HG03108 (cell line): ENCODE measurements around the gene BFAR.
"Not testable (repeated sequence)": the region's sequence is repeated elsewhere in the genome, so short reads cannot be mapped to it uniquely, and the experiment has no call there.

ENCODE experiments used
- ATAC-seq: cut with Tn5 transposase; IDR thresholded peaks from one replicate; pipeline ENCODE4 v1.9.1; 2021; ENCODE audit warnings: moderate library complexity; ENCODE audit not compliant: unreplicated experiment

The BFAR gene, protein sequence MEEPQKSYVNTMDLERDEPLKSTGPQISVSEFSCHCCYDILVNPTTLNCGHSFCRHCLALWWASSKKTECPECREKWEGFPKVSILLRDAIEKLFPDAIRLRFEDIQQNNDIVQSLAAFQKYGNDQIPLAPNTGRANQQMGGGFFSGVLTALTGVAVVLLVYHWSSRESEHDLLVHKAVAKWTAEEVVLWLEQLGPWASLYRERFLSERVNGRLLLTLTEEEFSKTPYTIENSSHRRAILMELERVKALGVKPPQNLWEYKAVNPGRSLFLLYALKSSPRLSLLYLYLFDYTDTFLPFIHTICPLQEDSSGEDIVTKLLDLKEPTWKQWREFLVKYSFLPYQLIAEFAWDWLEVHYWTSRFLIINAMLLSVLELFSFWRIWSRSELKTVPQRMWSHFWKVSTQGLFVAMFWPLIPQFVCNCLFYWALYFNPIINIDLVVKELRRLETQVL

DNA sequence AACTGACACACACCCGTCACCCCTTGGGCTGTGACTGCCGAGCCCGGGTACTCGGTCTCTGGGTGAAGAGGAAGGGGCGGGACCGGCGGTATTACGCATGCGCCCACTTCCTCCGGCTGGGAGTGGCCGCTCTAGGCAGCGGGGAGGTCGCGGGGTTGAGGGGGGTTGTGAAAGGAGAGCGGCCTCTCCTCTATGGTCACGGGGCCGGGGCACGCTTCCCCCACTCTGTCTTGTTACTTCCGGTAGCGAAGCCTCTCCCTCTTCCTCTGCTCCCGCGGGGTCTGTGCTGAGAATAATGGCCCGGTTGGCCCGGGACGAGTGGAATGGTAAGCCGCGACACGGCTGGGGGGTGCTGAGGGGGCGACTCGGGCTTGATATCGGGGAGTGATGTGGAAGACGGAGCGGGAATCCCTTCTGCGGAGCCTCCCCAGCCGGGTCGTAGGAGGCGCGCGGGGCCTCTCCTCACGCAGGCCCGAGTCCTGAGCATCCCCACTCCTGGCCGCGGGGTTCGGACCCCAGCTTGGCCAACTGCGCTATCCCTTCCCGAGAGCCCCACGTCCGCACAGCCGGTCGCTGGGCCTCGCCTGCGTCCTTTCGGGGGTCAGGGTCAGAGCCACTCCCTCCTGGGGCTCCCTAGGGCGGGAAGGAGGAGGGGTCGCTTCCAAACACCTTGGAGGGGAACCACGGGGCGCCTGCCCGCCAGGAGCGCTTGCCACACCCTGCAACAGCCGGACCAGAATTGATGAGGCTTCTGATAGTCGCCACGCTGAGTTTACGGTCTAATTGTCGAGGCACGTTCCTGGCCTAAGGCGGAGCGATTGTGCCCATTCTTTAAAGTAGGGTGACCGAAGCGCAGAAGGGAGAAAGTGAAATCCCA lies at the start of gene BFAR:
Gene BFAR, plus strand, starts transcription at position 259 of the 877 bp plus-strand sequence. CDS start 11,396 bp downstream, outside the sequence.
- ATAC-seq: peak; percentile 77

DNA sequence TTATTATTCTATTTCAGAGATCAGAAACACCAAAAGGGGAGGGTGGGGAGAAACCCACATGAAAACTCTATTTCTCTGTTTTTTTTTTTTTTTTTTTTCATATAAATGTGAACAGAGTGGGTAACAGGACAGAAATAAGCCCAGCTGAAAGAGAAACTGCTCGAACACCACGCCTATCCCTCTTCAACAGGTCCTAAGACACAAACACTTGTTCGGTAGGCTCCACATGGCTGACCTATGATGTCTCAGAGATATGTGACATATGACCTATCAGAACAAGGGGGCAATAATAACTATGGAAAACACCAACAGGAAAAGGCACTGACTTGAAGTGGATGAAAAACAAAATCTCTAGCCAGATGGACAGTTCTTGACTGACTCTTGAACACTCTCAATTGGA lies 47.5 kb upstream of the BFAR start:
- ATAC-seq: no peak

DNA sequence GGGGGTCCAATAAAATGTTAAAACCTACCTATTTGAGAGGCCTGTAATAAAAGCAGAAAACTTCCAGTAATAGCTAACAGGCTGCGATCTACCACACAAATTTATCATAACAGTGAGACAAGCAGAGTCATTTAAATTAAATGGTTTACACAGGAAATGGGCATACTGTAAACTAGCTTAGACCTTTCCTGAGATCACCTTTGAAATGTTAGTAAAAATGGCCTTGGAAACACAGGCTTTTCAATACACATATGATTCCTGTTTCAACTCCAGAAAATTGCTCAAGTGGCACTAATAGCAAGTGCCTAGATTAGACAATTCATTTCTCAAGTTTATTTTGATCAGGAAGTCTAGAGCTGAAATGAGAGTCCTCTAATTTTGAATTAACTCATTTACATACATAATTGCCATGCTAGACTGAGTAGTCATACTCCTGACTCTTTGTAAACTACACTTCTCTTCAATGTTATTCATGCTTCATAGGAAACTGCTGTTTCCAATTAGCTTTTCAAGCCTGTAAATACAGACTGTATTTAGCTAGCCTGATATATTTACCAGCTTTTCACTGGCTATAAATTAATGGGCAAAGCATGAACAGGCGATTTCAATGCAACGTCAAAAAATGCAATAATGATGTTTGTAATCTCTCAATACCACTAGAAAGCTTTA lies 46.0 kb upstream of the BFAR start:
- no peak for ATAC-seq

DNA sequence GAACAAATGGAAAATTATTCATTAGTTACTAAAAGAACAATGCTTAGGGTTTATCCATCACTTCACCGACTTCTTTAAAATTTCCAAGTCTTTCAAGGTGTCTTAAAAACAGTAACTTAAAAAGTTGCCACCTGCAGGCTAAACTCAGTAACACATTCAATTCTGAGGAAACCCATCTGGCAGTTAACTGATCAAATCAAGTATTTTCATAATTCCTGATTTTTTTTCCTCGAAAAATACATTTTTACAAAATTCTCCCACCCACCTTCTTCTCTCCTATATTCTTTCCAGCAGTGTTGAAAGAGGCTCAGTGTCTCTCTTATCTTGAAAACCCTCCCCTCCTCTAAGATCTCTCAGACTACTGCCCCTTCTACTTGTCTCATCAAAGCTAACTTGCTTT lies 32.6 kb upstream of the BFAR start:
- ATAC-seq: no peak

DNA sequence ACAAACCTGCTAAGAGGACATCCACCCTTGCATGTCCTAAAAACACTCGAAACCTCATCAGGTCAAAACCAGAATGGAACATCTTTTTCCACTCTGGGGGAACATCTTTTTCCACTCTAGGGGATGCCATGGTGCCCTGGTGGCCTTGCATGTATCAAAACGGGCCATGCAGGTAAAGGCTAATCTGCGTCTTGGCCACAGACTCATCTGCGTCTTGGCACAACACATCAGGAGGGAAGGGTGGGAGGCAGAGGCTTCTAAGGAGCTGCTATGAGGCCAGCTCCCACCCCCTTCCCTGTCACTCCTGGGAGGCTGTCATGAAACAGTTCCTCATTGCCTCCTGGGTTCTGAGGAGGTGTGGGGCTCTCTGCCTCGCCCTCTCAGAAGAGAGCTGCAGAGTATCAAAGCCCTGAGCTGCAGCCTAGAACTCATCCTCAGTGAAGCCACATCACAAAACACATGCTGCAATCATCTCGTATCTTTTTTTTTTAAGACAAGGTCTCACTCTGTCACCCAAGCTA lies 30.2 kb upstream of the BFAR start:
- no peak for ATAC-seq

DNA sequence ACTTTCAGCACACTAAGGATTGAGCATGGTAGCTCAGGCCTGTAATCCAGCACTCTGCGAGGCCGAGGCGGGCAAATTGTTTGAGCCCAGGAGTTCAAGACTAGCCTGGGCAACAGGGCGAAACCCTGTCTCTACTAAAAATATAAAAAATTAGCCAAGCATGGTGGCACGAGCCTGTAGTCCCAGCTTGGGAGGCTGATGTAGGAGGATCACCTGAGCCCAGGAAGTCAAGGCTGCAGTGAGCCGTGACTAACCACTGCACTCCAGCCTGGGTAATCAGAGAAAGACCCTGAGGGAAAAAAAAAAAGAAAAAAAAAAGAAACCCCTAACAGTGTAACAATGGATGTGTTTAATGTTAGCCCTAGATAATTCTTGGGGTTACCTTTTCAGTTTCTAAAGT lies 26.6 kb upstream of the BFAR start:
- no peak for ATAC-seq

DNA sequence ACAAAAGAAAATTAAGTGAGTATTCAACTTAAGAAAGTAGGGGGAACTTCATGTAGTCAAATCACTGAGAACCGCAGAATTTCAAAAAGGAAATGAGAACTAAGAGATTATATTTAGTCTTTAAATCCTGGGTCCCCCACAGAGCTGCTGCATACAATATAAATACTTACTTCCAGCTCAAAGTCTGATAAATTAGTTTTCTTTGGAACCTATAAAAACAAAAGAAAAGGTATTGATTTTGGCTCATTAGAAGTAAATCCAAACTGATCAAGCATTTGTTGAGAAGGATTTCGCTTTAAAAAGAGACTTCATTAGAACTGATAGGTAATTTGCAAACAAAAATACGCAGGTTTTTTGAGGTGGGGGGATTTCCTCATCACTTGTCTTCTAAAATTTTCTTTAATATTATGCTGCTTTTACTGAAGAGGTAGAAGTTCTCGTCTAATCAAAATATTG lies 24.6 kb upstream of the BFAR start:
- ATAC-seq: peak; percentile 55

DNA sequence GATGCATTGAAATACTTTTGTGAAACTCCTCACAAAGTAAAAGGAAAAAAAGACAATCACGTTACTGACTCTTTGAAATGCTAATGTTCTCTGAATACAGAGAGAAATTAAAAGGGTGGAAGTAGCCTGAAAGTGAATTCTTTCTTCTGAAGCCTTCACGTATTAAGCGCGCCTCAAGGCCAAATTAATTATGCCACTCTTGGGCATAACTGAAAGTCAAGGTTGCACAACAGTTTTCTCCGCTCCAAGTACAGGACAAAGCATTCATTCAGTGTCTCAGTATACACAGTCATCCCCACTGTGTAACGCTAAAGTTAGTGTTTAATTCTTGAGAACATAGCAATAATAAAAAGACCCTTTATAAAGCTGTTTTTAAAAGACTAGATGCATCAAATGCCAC lies 24.1 kb upstream of the BFAR start:
- ATAC-seq: no peak

DNA sequence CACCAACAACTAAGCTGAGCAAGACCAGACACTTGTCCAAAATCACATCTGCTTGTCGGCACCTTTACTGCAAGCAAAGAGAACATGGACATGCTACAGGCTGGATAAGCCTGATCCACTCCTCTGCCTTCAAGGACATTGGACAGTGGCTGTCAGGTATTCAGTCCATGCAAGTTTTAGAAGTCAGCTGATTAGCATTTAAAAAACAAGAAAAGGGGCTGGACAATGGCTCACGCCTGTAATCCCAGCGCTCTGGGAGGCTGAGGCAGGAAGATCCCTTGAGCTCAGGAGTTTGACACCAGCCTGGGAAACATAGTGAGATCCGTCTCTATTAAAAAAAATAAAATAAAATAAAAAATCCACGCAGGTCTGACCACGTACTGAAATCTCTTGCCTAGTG lies 23.0 kb upstream of the BFAR start:
- no peak for ATAC-seq

DNA sequence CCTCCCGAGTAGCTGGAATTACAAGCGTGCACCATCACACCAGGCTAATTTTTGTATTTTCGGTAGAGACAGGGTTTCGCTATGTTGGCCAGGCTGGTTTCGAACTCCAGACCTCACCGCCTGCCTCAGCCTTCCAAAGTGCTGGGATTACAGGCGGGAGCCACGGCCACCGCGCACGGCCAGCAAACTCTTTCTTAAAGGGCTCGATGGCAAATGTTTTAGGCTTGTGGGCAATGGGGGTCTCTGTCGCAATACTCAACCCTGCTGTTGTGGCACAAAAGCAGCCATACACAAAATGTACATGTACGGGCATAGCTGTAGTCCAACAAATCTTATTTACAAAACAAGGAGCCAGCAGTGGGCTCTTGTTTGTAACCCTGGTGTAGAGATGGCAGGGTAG lies 21.1 kb upstream of the BFAR start:
- ATAC-seq: no peak

DNA sequence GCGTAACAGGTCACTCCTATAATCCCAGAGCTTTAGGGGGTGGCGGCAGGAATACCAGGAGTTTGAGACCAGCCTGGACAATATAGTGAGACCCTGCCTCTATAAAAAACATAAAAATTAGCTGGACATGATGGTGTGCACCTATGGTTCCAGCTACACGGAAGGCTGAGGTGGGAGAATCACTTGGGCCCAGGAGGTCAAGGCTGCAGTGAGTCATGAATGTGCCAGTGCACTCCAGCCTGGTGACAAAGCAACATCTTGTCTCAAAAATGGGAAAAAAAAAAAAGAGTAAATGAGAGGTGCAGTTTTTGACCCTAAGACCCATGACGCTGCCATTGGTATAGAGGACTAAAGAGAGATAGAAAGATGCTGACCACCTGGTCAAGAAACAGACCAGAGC lies 18.8 kb upstream of the BFAR start:
- ATAC-seq: no peak

DNA sequence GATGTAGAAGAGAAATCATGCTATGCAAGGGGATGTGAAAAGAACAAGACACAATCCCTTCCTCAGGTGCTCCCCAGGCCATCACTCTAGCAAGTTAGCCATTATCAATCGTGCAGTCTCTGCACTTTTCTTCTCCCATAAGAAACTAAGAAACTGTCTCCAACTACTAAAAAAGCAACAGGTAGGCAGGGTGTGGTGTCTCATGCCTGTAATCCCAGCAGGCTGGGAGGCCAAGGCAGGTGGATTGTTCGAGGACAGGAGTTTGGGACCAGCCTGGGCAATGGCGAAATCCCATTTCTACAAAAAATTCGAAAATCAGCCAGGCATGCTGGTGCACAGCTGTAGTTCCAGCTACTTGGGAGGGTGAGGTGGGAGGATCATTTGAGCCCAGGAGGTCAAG lies 16.5 kb upstream of the BFAR start:
- ATAC-seq: no peak

DNA sequence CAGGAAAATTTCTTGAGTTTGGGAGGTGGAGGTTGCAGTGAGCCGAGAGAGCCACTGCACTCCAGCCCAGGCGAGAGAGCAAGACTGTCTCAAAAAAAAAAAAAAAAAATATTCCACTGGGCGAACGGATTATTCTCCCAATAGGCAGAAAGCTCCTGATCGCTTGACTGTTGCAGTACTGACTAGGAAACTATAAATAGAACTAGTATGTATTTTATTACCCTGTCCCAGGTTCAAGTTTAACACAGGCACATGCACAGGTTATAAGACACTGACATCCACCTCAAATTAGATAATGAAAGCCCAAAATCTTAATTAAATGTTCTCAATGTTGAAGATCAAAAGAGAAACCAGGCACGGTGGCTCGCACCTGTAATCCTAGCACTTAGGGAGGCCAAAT lies 14.2 kb upstream of the BFAR start:
- no peak for ATAC-seq

DNA sequence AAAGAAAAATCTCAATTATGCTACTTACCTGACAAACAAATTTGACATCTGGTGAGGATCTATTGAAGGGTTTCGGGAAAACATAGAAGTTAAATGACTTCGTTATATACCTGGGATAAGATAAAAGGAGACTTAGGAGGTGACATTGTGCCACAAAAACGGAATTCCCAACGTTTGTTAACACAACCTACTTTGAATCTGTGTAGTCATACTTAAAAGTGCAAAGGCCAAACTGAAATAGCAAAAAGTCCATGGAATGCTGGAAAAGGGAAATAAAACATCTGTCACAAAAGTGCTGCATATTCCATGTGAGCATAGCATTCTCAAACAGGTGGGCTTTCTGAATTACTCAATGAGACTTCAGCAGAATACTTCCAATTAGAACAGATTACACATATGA lies 5.7 kb upstream of the BFAR start:
- no peak for ATAC-seq

DNA sequence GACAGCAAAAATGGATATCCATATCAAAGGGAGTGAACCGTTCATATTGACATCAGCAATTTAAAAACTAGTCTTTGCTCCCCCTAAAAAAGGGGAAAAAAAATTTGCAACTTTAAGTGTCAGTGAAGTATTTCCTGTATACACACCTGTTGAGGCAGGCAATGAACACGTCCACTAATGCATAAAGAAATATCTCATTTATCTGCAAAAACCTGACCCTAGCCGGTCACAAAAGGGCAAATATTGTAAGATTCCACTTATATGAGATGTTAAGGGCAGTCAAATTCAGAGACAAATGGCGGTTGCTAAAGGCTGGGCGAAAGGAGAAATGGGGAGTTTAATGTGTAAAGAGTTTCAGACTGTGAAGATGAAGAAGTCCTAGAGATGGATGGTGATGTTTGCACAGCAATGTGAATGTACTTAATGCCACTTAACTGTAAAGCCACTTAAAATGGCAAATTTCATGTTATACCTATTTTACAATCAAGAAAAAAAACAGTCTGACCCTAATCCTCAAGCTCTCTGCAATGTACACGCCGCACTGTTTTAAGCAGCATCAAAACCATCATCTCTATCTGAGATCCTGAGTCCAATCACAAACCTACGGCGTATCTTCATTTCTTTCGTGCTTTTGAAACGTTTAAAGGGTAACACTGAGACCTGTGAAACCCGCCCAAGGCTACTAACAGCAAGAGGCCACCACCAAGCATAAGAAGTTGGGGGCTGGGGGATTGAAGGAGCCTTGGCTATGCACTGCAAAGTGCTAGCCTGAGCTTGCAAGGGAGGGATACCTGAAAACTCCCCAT lies 3.7 kb upstream of the BFAR start:
- no peak for ATAC-seq

DNA sequence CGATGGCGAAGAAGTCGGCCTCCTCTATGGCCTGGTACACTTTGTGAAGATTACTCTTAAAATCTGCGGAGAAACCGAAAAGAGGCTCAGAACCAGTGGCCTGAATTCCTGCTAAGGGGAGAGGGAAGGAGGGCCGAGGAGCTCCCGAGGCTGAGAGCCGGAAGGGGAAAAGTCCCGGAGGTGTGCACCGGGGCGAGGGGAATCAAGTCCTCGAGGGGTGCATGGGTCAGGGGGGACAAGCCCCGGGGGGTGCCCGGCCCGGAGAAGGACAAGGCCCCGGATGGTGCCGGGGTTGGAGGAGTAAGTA lies 3.2 kb upstream of the BFAR start:
- no peak for ATAC-seq

DNA sequence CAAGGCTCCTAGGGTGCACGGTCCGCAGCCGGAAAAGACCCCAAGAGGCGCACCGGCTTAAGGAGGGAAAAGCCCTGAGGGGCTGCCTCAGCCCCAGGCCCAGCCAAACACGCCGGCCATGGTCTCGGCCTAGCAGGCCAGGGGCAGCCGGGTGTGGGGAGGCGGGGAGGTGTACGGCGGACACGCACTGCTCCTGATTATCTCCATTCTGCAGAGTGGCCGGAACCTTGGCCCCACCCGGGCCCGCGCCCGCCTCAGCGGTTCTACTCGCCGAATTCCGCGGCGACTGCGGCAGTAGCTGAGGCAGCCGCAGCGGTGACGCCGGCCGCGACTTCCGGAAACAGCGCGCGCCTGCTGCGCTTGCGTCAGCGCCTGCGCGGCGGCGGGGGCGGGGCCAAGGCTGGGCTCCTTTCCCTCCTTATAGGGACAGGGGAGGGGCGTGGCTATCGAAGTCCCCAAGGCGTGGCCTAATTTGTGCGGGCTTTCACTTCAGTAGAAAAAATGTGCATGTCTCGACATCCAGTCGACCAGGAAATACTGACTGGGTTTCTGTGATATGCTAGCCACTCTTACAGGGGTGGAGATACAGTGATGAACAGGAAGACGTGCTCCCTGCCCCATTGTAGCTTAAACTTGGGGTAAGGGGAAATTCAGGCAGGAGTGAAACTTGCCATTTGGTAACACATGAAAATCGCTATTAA lies 2.7 kb upstream of the BFAR start, which contains the start of gene PARN:
Gene PARN, minus strand, starts transcription at position 342 of the 701 bp plus-strand sequence. Its CDS starts 135 bp downstream, at position 207.
- peak; percentile 54 for ATAC-seq

DNA sequence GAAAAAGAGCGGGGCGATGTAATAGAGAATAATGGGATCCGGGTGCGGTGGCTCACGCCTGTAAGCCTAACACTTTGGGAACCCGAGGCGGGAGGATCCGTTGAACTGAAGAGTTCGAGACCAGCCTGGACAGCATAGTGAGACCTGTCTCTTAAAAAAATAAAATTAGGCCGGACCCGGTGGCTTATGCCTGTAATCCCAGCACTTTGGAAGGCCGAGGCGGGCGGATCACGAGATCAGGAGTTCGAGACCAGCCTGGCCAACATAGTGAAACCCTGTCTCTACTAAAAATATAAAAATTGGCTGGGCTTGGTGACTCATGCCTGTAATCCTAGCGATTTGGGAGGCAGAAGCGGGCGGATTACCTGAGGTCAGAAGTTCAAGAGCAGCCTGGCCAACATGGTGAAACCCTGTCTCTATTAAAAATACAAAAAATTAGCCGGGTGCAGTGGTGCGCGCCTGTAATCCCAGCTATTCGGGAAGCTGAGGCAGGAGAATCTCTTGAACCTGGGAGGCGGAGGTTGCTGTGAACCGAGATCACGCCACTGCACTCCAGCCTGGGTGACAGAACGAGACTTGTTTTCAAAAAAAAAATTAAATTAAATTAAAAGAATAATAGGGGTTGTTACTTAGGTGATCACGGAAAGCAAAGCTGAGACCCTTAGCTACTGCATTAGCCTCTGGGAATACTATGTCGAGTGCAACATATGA lies 2.0 kb upstream of the BFAR start:
- ATAC-seq: not testable (repeated sequence)

DNA sequence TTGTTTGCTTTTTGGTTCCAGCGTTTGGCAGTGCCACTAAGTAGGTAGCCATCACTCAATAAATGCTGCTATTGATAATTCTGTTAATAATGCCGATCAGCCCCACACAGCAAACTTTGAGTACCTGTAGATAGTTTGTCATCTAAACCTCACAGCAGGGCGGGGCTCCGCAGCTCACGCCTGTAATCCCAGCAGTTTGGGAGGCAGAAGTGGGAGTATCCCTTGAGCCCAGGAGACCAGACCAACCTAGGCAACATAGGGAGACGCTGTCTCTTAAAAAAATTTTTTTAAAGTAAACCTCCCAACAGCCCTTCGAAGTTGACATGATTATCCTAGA lies 1.6 kb downstream of the BFAR start:
- no peak for ATAC-seq
